A204.1 (cell line): Measurements from ENCODE around the gene FOXP2.

Experiments used
- FAIRE-seq: peaks from 2 replicates; lab custom pipeline; 2012; peaks lifted over from hg19 to GRCh38; lab: Jason Lieb, UNC

The FOXP2 gene

DNA sequence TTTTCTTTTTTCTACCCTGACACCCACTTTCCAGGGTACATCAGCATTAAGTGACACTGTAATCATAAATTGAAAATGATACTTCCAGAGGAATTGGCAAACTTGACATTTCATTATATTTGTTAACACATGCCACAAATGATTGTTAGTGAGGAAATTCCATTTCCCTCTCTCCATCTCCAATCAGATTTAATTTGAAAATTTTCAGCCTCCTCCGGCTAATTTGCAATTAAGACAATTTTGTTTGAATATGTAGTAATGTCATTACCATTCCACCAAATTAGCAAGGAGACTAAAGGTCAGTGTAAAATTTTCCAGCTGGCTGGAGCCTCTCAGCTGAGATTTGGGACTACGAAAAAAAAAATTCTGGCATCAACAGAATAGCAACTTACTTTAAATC, 242.7 kb downstream of the FOXP2 start:
- no peak for FAIRE-seq

DNA sequence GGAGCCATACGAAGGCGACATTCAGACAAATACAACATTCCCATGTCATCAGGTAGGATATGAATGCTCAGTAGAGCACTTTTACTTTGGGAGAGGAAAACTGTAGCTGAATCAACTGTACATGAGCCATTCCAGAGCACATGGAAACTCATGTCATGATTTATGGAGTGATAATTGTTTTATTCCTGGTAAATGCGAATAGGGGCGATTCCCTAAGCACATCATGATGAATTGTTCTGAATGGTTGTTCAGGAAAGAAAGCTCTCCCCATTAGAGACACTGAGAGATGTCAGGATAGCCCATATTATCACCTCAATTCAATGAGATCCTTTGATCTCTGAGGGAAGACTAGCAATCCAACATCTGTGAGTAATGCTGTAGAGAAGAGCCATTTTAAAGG, 243.6 kb downstream of the FOXP2 start:
- no peak for FAIRE-seq

DNA sequence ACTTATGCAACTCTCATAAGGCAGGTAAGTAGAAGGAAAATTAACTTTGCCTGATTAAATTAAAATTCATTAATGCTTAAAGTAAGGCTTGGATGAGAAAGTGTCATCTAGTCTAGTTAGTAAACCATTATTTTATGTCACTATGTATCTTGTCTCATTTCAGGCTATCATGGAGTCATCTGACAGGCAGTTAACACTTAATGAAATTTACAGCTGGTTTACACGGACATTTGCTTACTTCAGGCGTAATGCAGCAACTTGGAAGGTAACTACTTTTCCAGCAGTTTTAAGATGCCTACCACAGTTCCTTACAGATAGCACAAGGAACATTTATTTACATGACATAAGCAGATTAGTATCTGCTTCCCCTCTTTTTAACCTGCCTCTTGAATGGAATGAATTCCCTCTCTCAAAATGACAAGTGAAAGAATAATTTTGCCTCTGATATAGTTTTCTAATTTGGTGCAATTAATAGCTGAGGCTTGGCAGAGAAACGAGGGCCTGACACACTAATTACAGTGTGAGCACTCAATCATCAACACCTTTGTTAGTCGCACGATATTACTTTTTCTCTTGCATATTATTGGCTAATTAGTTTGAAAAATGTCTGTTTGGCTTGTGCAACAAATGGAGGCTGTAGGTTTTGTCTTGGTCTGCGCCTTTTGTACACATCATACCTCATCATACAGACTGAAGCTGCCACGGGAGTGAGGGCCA, 245.0 kb downstream of the FOXP2 start:
- no peak for FAIRE-seq

DNA sequence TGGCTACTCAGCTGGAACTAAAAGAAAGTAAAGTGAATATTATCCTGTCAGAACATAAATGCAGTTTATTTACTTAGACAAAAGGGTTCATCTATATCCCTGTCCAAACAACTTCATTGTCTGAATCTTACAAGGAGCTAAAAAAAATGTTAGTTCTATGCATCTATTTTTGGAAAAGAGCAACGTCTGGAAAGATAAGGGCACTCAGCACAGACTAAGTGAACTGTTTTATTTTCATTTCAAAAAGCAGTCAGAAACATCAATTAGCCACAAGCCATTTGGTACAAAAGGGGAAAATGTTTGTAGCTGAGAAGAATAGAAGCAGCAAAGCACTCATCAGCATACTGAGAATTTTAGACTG, 245.5 kb downstream of the FOXP2 start:
- FAIRE-seq: no peak

DNA sequence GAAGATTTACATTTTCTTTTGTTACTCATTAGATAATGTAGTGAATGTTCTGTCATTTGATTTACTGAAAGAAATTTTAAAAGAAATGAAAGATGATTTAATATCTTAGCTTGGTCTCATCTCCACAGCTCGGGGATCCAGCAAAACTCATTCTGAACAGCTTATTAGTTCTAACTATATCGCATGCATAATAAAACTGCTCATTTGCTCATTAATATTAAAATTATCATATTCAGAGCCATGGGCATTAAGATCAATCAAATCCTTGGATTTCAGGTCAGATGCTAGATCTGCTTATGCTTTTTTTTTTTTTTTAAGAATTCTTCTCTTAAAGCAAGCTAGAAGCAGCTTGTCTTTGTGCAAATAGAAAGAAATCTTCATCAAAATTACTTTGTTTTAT, 246.1 kb downstream of the FOXP2 start:
- FAIRE-seq: peak; percentile 83

DNA sequence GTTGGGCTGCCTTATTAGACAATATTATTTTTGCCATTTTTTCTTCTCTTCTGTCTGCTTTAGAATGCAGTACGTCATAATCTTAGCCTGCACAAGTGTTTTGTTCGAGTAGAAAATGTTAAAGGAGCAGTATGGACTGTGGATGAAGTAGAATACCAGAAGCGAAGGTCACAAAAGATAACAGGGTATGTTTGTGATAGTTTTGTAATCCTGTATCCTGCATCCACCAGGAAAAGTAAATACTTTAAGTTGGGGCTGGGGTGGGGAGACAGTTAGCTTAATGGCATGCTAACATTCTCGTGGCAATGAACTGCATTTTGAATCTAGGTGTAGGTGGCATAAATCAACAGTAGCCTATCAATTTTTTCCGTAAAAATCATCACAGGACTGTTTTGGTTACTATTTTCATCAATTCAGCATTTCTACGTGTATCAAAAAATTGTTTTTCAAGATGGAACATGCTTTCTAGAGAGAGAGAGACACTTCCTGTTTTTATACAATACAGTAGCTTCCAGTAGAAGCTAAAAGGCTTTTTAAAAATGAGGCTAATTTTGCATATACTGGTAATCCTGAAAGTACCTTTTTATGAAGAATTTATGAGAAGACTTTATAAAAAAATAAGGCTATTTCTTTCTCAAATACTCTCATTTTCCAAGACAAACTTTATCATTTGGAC, 247.5 kb downstream of the FOXP2 start:
- FAIRE-seq: no peak

DNA sequence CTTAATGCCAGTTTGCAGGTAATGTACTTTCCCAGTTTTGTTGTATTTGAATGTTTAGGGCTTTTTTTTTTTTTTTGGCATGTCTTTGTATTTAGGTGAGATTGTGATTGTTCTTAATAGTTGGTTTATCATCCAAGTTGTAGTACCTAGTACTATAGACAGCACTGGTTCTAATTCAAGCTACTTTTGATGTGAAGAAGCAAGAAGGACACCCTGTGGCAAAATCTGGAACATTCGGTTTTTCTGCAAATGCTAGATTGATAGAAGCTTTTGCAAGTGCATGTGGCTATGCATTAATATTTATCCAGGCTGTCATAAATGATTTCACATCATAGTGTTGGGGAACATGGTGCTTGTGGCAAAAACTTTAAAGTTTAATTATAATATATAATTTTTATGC, 248.9 kb downstream of the FOXP2 start:
- FAIRE-seq: peak; percentile 98

DNA sequence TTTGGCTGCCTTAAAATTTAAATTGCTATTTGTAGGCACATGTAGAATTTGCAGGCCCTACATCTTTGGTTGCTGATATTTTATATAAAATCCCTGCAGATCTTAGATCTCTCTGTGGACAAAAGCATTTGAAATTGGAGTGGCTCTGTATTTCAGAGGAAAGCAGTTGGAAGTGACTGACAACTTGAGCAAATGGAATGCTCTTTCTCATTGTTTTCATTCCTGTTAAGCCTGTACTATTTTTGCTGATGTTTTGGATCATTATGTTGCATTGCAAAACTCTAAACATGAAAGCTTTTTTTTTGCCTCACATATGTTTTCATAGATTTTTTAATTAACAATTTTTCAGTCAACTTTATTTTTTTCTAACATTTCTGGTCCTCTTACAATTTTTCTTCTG, 256.1 kb downstream of the FOXP2 start:
- FAIRE-seq: no peak

DNA sequence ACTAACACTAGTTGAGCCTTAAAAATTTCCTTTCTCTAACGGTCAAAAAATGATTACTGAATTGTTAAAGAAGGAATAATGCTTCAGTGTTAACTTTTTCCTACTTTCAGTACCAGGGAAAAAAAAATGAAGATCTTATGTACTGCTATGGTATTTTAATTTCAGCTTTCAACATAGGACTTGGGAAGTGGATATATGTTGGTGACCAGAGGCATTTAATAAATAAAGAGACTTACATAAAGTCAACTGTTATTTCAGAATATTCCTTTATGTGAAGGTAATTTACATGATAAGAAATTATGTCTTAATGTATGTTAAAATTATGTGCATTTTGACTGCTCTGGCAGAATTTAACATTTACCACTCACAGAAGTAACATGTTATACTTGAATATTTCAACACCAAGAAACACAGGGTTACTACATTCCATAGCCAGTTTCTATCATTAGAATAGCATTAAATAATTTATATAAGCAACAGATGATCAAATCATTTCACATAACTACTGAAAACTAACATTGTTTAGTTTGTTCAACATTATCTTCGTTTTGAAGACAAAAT, 257.0 kb downstream of the FOXP2 start:
- FAIRE-seq: peak; percentile 60

DNA sequence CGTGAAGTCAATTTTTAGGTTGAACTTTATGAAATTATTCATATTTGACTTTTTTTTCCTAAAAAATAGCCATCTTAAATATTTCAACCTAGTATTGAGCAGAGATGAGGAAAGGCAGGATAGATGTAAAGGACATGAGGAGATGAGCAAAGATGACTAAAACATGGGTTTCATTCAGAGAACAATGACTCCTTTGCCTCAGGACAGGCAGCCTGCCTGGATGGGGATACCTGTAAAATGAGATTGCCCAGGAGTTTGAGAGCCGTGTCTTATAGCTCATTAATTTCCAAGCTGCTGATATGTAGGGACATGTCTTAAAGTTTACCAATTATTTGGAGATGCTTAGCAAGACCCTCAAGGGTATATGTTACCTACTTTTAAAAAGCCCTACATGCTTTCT, 263.5 kb downstream of the FOXP2 start:
- FAIRE-seq: no peak

DNA sequence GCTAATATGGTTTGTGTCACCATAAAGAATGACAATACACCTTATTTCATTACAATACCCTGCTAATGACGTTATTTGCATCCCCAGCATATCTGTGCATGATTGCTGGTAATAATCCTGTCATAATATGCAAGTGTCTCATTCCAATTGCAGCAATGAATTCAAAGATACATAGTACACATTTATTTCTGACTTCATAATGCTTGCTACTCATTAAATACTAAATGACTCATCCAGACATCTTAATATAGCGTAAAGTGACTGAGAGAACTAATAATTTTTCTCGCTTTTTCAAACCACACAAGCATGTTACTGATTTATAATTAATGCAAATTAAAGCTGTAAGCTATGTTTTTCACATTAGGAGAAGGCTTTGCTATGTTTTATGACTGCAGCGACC, 272.6 kb downstream of the FOXP2 start:
- no peak for FAIRE-seq

DNA sequence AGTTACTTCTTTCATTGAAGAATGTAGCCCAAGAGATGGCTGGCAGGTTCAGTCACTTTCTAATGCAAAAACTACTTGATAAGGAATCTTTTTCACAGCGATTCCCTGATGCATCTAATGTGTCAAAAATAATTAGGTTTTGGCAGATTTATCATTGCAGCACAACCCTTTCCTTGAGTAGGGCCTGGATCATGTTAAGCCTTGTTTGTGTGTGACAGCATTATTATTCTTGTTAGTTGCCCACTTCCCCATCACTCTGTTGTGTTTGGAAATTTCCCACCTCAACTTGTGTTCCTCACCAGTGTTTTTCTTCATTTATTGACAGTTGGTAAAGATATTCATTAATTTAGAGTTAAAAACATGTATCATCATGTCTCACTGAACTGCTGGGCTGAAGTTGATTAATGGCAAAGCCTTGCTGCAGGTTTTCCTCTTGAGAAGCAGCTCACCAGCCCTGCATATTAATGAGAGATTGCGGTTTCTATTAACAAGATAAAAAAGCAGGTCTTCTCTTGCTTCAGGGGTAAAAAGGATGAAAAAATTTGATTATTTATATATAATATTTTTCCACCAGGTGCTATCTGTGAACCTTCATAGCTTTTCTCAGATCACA, 273.9 kb downstream of the FOXP2 start:
- no peak for FAIRE-seq

DNA sequence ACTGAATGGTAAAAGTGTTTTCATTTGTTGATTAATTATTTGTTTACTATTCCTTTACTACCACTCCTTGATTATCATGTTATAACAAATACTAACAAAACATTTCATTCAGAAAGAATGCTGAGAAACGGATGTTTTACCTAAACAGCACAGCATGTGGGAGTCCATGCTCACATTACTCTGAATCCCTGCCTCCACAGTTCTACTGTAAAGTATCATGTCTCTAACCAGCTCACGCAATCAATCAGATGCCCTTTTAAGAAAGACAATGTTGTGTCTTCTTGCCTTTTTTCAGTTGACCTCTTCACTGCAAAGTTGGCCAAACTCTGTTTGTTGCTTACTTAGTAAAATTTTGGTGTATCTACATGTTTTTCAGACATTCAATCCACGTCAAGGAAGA, 274.8 kb downstream of the FOXP2 start:
- FAIRE-seq: no peak

DNA sequence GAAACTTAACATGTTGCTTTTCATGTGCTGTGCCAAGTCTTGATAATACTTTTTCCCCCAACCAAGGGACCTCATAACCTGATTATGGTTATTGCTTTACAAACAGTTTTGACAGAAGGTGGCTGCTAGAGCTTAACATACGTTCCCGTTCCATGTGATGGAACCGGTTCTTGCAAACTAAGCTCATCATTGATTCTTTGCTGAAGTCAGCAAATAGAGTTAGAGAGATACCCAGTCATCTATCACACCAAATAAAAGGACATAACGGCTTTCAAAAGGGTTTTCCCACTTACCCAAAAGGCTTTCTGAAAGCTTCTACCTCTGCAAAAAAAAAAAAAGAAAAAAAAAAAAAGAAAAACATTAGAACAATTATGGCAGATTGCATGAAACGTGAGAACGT, 277.0 kb downstream of the FOXP2 start:
- FAIRE-seq: no peak

DNA sequence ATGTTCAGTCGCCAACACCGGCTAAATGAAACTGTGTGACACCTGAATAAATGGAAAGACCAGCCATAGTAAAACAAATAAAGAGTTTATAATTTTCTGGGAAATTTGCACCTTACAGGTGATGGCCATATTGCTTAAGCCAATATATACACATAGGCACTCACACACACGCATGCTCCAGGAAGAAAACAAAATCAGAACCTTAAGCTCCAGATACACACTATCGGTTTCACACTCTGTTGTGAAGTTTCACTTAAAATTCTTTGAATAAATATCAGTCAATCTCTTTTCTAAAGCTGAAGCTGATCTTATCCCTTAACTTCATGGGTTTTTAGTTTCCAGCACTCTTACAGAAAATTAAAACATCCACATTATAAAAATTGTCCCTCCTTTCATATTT, 280.6 kb downstream of the FOXP2 start:
- no peak for FAIRE-seq

DNA sequence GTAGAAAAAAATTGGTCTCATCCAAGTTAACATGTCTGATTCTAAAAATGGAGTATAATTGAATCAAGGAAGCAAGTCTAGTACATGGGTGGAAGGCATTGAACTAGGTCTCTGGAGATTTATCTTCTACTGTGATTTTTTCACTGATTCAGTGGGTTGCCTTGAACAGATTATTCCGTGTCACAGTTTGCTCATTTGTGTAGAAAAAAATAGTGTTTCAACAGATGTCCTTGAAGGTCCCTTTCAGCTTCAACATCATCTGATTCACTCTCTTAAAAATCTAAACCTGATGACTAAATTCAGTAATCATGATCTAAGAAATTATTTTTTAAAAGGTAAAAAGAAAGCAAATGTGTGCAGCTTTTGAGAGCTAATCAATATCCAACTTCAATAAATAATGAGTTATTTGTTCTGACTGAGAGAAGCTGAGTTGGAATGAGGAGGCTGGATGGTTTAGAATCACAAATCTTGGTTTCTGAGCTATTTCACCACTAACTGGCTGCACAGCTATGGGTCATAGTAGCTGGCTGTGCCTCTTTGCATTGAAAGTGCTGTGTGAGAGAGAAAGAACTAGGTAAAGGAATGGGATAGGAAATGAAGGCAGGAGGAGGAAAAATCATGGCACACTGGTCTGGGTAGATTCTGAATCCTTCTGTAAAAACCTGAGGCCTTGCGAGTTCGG, 285.8 kb downstream of the FOXP2 start:
- FAIRE-seq: no peak

DNA sequence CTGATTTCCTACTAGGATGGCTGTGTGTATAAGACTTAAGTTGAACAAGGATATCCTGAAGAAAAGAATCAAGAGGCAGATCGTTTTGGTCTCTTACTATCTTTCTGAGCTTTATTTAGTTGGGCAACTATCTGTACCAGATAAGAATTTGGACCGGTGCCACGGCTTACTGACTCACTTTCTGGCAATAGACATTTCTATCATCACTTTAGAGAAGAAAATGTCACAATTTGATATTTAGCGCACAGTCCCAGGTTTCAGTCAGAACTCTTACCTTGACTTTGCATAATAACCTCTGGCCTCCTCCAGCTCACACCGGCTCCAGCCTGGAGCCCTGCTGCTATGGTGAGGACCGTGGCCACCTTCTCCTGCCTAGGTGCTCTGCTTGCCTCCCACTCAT, 289.1 kb downstream of the FOXP2 start:
- FAIRE-seq: no peak

DNA sequence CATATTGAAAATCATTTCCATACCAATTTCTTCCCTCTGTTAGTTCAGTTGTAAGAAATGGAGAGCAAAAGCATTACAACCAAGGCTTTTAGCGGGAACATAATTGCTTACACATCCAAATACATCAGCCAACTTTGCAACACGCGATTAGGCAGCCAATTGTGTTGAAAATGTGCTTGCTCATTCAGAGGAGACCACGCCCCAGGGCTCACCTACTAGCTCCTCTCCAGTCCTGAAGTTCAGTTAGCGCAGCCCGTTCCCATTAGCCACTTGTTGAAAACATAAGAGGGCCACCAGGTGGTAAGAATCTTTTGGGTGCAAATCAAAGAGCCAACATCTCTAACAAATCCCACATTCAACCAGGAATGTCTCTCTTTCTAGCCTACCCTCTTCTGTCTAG, 294.0 kb downstream of the FOXP2 start:
- no peak for FAIRE-seq

DNA sequence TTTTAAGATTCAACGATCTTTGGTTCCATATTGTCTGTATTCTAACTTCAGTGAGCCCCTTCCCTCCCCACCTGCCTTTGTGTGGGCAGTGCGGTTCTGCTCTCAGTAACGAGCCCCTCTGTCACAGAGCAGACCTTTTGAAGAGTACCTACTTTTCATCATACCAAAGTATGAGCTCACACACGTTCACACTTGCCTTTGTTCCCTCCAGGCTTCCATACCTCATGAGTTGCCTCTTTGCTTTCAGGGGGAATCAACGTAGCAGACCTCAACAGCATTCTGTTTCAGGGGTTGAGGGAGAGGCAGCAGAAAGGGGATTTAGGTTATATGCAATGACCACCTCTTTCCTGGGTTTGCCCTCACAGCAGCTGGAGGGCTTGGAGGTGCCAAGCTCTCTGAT, 295.9 kb downstream of the FOXP2 start:
- FAIRE-seq: no peak

DNA sequence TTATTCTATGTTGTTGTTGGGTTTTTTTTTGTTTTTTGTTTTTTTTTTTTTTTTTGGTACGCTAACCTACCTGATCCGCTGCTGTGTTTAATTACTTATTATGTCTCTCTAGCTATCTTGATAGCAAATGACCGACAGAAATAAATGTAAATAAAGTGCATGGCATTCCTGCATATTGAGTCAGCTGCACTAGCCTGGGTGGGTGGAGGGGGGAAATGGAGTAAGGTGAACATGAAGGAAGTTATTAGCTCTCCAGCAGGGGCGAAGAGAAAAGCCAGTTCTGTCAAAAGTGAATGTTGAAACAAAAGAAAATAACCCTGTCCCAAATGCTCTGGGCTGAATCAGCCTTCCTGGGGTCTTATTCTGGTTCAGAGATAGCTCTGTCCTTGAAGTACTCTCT, 296.6 kb downstream of the FOXP2 start:
- no peak for FAIRE-seq

DNA sequence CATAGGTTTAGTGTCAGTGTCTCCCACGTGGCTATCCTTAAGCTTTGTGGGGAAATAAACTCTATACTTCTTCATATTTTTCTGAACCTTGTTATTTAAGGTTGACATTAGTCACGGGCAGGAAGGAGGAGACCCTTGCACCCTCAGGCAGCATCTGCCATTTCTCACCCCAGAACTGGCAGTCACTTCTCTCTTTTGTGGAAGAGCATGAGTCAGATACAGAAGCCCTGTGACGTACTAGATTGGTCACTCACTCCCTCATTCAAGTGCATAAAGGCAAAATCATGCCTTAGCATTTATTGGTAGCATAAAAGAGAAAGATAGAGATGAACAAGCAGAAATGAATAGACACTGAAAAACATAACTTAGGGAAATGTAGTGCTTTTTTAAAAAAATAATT, 301.3 kb downstream of the FOXP2 start:
- no peak for FAIRE-seq

DNA sequence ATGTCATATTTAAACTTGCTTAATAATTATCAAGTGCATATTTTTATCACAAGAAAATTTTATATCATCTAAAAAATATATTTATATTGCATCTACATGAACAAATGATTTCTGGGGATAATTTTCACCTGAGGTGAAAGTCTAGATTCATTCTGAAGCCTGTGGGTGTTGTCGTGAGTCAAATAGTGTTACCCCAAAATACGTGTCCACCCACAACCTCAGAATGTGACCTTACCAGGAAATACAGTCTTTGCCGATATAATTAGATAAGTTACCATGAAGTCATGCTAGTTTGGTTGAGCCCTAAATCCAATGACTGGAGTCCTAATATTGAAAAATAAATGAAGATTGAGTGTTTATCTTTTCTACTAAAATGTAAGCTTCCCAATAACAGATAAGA, 304.2 kb downstream of the FOXP2 start:
- no peak for FAIRE-seq

DNA sequence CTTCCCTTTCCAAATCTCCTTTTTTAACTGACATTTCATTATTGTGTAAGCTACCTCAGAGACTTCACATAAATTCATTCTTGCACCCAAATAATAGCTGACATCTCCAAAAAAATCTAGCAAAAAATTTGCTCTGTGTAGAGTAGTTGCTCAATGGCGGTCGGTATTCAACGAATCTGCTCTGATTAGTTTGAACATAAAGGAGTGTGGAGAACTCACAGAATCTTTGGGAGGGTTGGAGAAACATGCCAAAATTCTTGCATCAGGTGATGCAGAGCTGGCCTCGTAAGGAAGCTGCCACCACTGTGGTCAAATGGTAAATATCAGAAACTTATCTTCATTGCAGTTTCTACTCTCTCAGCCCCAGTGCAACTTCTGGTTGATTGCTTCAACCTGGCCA, 306.1 kb downstream of the FOXP2 start:
- FAIRE-seq: no peak
